HEK293 (cell line): ENCODE results near the gene CDC34.

Experiments
- ATF2 ChIP-seq: fragments of 450-650 bp; formaldehyde crosslinking; IDR thresholded peaks from 2 replicates; pipeline ENCODE4 v1.5.1; 2016; ENCODE audit warnings: missing biosample characterization, missing genetic modification characterization, low read depth
- CTCF ChIP-seq: fragments of 450-650 bp; formaldehyde crosslinking; IDR thresholded peaks from 2 replicates; pipeline ENCODE4 v1.5.1; 2016; ENCODE audit warnings: missing biosample characterization, missing genetic modification characterization
- REST ChIP-seq: fragments of 450-650 bp; formaldehyde crosslinking; IDR thresholded peaks from 2 replicates; pipeline ENCODE4 v1.5.1; 2016; ENCODE audit warnings: missing biosample characterization, missing genetic modification characterization
- TCF7L2 ChIP-seq: IDR thresholded peaks from 2 replicates; pipeline ENCODE4 v1.6.1; 2011; ENCODE audit warnings: low read depth, mild to moderate bottlenecking, inconsistent platforms, low read length, moderate library complexity, borderline replicate concordance
- ZBTB44 ChIP-seq: fragments of 450-650 bp; IDR thresholded peaks from 2 replicates; pipeline ENCODE4 v1.5.1; 2018; ENCODE audit warnings: missing biosample characterization, mild to moderate bottlenecking, missing genetic modification characterization
- ZIC2 ChIP-seq: fragments of 450-650 bp; formaldehyde crosslinking; IDR thresholded peaks from 2 replicates; pipeline ENCODE4 v1.5.1; 2016; ENCODE audit warnings: missing biosample characterization, missing genetic modification characterization
- ZNF140 ChIP-seq: fragments of 450-650 bp; formaldehyde crosslinking; IDR thresholded peaks from 2 replicates; pipeline ENCODE4 v1.5.1; 2016; ENCODE audit warnings: missing biosample characterization, missing genetic modification characterization
- ZNF23 ChIP-seq: fragments of 450-650 bp; formaldehyde crosslinking; IDR thresholded peaks from 2 replicates; pipeline ENCODE4 v1.5.1; 2016; ENCODE audit warnings: missing biosample characterization, missing genetic modification characterization, borderline replicate concordance
- ZNF311 ChIP-seq: fragments of 450-650 bp; formaldehyde crosslinking; IDR thresholded peaks from 2 replicates; pipeline ENCODE4 v1.5.1; 2017; ENCODE audit warnings: missing biosample characterization, missing genetic modification characterization, borderline replicate concordance
- ZNF362 ChIP-seq: fragments of 450-650 bp; formaldehyde crosslinking; IDR thresholded peaks from 2 replicates; pipeline ENCODE4 v1.5.1; 2016; ENCODE audit warnings: missing biosample characterization, missing genetic modification characterization
- ZNF558 ChIP-seq: fragments of 450-650 bp; formaldehyde crosslinking; IDR thresholded peaks from 2 replicates; pipeline ENCODE4 v1.5.1; 2016; ENCODE audit warnings: missing biosample characterization, missing genetic modification characterization
- ZNF596 ChIP-seq: fragments of 450-650 bp; IDR thresholded peaks from 2 replicates; pipeline ENCODE4 v1.5.0; 2018; ENCODE audit warnings: missing biosample characterization, mild to moderate bottlenecking, missing genetic modification characterization, moderate library complexity
- ZNF610 ChIP-seq: fragments of 450-650 bp; formaldehyde crosslinking; IDR thresholded peaks from 2 replicates; pipeline ENCODE4 v1.5.1; 2016; ENCODE audit warnings: missing biosample characterization, missing genetic modification characterization, borderline replicate concordance
- ZNF701 ChIP-seq: fragments of 450-650 bp; formaldehyde crosslinking; IDR thresholded peaks from 2 replicates; pipeline ENCODE4 v1.5.1; 2016; ENCODE audit warnings: missing biosample characterization, missing genetic modification characterization

- TF ChIP-seq CTCF (tag by site-specific recombination) (no peak), ATF2 (no peak), ZNF140 (tag by site-specific recombination) (no peak), ZNF558 (tag by site-specific recombination) (no peak), ZNF610 (tag by site-specific recombination) (no peak), TCF7L2 (no peak), ZNF23 (tag by site-specific recombination) (no peak), ZNF362 (no peak), ZIC2 (no peak), REST (no peak), ZBTB44 (tag by site-specific recombination) (0 out of 2 replicates have a peak, but pooled peaks have one; percentile 41), ZNF701 (tag by site-specific recombination) (no peak), ZNF596 (no peak), ZNF311 (tag by site-specific recombination) (no peak)
These were observed 40.7 kb downstream of the CDC34 start, which contains the start of gene BSG for GRCh38 chr19:572140-572742.
